ENCODE data around the gene SIN3B.

SIN3B gene

DNA sequence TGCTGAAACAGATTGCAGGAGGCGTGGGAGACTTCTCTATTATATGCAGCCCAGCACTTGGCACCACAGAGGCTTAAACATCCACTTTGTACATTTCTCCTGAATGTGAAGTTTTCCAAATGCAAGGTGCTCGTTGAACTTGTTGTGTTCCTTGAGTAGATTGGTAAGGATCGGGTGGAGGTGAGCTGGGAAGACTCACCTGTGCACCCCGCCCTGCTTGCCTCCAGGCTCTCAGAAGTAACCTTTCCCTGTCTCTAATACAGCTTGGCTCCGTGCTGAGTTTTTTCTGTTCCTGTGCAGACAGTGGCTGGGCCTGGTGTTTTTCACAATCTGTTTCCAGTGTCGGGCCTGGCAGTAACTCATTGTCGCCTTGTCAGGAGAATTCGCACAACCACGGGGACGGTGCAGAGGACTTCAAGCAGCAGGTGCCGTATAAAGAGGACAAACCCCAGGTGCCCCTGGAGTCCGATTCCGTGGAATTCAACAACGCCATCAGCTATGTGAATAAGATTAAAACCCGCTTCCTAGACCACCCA is 12.3 kb downstream of the SIN3B start:
- TF ChIP-seq, protein P1, sequence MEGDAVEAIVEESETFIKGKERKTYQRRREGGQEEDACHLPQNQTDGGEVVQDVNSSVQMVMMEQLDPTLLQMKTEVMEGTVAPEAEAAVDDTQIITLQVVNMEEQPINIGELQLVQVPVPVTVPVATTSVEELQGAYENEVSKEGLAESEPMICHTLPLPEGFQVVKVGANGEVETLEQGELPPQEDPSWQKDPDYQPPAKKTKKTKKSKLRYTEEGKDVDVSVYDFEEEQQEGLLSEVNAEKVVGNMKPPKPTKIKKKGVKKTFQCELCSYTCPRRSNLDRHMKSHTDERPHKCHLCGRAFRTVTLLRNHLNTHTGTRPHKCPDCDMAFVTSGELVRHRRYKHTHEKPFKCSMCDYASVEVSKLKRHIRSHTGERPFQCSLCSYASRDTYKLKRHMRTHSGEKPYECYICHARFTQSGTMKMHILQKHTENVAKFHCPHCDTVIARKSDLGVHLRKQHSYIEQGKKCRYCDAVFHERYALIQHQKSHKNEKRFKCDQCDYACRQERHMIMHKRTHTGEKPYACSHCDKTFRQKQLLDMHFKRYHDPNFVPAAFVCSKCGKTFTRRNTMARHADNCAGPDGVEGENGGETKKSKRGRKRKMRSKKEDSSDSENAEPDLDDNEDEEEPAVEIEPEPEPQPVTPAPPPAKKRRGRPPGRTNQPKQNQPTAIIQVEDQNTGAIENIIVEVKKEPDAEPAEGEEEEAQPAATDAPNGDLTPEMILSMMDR (IDR thresholded peaks at IDR 0.05; ENCODE audit: extremely low read depth, missing control alignments) = no peak
- DNase-seq (ENCODE audit: low spot score) = no peak

DNA sequence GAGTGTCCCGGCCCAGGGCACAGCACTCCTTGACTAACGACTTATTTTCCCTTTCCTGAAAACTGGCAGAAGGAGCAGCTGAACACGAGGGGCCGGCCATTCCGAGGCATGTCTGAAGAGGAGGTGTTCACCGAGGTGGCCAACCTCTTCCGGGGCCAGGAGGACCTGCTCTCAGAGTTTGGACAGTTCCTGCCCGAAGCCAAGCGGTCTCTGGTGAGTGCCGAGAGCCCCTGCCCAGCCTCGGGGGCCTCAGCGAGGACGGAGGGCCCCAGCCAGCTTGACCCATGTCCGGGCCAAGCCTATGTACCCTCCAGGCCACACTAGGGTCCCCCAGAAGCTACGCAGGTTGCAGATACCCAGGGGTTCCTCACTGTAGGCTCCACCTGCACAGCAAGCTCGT is 17.7 kb downstream of the SIN3B start:
- TF ChIP-seq, protein P1 (IDR thresholded peaks at IDR 0.05; ENCODE audit: extremely low read depth, missing control alignments) = no peak
- no peak for DNase-seq (ENCODE audit: low spot score)

DNA sequence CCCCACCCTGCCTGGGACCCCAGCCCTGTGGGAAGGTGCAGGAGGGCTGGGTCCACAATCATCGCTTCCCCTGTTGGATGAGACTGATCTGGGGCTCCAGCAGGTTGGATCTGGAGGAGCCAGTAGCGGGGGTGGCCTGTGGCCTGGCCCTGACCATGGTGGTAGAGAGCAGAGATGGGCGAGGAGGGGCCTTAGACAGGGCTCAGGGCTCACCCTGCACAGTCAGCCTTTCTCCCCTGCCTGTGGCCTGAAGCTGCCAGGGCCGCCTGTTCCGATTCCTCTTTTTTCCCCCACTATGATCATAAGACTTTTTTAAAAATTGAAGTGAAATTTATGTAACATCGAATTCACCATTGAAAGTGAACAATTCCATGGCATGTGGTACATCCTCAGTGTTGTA is 18.2 kb downstream of the SIN3B start:
- TF ChIP-seq, protein P1 (IDR thresholded peaks at IDR 0.05; ENCODE audit: extremely low read depth, missing control alignments) = no peak
- no peak for DNase-seq (ENCODE audit: low spot score)

GRCh38 chr19:16849168-16849567 is 20.0 kb downstream of the SIN3B start:
- TF ChIP-seq, protein P1 (IDR thresholded peaks at IDR 0.05; ENCODE audit: extremely low read depth, missing control alignments) = no peak
- DNase-seq (ENCODE audit: low spot score) = no peak

- TF ChIP-seq, protein P1 (IDR thresholded peaks at IDR 0.05; ENCODE audit: extremely low read depth, missing control alignments) = no peak
- no peak for DNase-seq (ENCODE audit: low spot score)
Measured at GRCh38 chr19:16850133-16850532, 20.9 kb downstream of the SIN3B start.

DNA sequence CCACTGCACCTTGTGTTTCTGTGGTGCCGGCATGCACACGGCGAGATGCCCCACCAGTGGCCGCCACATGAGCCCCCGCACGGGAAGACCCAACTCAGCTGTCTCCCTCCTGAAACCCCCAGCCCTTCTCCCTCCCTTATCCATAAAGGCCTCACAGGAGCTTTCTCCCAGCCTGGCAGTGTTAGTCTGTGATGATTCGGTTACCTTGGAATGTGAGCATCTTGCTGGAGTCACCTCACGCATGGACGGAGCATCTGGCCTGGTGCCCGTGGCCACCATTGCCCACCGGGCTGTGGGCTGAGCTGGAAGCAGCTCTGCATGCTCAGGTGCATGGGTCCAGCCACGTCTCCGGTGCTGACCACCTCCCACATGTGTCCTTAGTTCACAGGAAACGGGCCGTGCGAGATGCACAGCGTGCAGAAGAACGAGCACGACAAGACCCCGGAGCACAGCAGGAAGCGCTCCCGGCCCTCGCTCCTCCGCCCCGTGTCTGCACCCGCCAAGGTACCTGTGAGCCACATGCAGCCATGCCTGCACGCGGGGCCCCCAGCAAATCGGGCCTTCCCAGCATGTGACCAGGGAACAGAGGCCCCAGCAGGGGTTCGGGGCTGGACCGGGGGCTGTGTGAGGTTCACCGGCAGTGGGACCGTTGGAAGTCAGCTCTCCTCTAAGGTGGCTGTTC is 22.0 kb downstream of the SIN3B start:
- DNase-seq (ENCODE audit: low spot score) = no peak
- TF ChIP-seq, protein P1 (IDR thresholded peaks at IDR 0.05; ENCODE audit: extremely low read depth, missing control alignments) = no peak

DNA sequence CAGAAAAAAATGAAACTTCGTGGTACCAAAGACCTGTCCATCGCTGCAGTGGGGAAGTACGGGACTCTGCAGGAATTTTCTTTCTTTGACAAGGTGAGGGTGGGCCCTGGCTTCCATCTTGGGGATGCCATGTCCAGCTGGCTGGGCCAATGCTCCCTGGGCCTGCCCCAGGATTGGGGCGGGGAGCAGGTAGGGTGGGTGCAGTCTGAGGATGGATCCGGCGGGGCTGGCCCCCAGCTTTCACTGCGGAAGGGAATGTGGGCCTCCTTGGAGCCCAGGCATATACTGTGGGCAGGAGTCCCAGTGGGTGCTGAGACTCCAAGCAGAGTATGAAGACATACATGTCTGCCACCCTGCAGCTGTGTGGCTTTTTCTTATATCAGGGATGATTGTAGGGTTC is 23.9 kb downstream of the SIN3B start:
- no peak for DNase-seq (ENCODE audit: low spot score)
- TF ChIP-seq, protein P1 (IDR thresholded peaks at IDR 0.05; ENCODE audit: extremely low read depth, missing control alignments) = no peak
